SK-N-SH (cell line): ENCODE measurements around the gene NIPA2. TPM values are rescaled to one million over a fixed set of nuclear protein-coding genes. Genes with fewer than 3 reads are reported as not detected.

Experiments
- CTCF ChIA-PET: fragments of 300-600, 350-600 bp; formaldehyde crosslinking; extraction: SDS; loops from one replicate; lab custom pipeline; 2021; lab: Yijun Ruan, JAX
- POLR2A ChIA-PET: fragments of 350-600 bp; sonication (Branson Sonifier 250); formaldehyde crosslinking; extraction: SDS; loops from one replicate; lab custom pipeline; 2020; ENCODE audit warnings: antibody characterized with exemption, inconsistent platforms; lab: Yijun Ruan, JAX
- DNase-seq: peaks from one replicate; pipeline ENCODE4 v3.0.0; 2012
- H2AFZ ChIP-seq: fragments of 200-600 bp; sonication (generic); 2 replicates; pipeline ENCODE4 v1.8.1; 2016; ENCODE audit warnings: antibody characterized with exemption, mild to moderate bottlenecking, low read depth
- H3F3A ChIP-seq: fragments of 200-600 bp; sonication (generic); replicated peaks from 2 replicates; pipeline ENCODE3; 2016; ENCODE audit warnings: antibody characterized with exemption, mild to moderate bottlenecking; ENCODE audit not compliant: insufficient read depth
- H3K27ac ChIP-seq, 2 experiments: fragments of 200-500 bp in 1 of 2; fragments of 200-600 bp in 1 of 2; sonication (Bioruptor generic) in 1 of 2; sonication (generic), shearing (Covaris generic) in 1 of 2; 2 replicates each; pipeline versions ENCODE4 v1.5.1 to v1.6.1; 2014 to 2016; ENCODE audit warnings: low read depth in 2 of 2, inconsistent platforms in 1 of 2, low read length in 1 of 2, mild to moderate bottlenecking in 1 of 2, mixed read lengths in 1 of 2
- H3K27me3 ChIP-seq: fragments of 200-600 bp; sonication (generic), shearing (Covaris generic); 2 replicates; pipeline ENCODE4 v1.6.1; 2016; ENCODE audit warnings: mixed run types; ENCODE audit not compliant: insufficient read depth
- H3K36me3 ChIP-seq, 2 experiments: fragments of 200-500 bp in 1 of 2; fragments of 200-600 bp in 1 of 2; sonication (Bioruptor generic) in 1 of 2; sonication (generic) in 1 of 2; replicated peaks in 1 of 2; 2 replicates each; pipeline versions ENCODE3 to v1.5.1; 2014 to 2016; ENCODE audit warnings: low read length in 1 of 2, mild to moderate bottlenecking in 1 of 2; ENCODE audit not compliant: insufficient read depth in 2 of 2, control insufficient read depth in 1 of 2
- H3K4me1 ChIP-seq, 2 experiments: fragments of 200-500 bp in 1 of 2; fragments of 200-600 bp in 1 of 2; sonication (Bioruptor generic) in 1 of 2; sonication (generic), shearing (Covaris generic) in 1 of 2; 2 replicates each; pipeline versions ENCODE4 v1.5.1 to v1.6.1; 2014 to 2016; ENCODE audit warnings: low read depth in 1 of 2, low read length in 1 of 2, mixed run types in 1 of 2; ENCODE audit not compliant: insufficient read depth in 2 of 2, control insufficient read depth in 1 of 2
- H3K4me2 ChIP-seq: fragments of 200-600 bp; sonication (generic), shearing (Covaris generic); 2 replicates; pipeline ENCODE4 v1.6.1; 2017; ENCODE audit warnings: mixed run types
- H3K4me3 ChIP-seq, 2 experiments: fragments of 200-500 bp in 1 of 2; fragments of 200-600 bp in 1 of 2; sonication (Bioruptor generic) in 1 of 2; sonication (generic), shearing (Covaris generic) in 1 of 2; 2 replicates each; pipeline versions ENCODE4 v1.5.1 to v1.8.1; 2014 to 2016; ENCODE audit warnings: low read depth in 2 of 2, inconsistent platforms in 1 of 2, low read length in 1 of 2, mild to moderate bottlenecking in 1 of 2, mixed read lengths in 1 of 2, moderate library complexity in 1 of 2
- H3K79me2 ChIP-seq: fragments of 200-600 bp; sonication (generic); 2 replicates; pipeline ENCODE4 v1.8.1; 2017; ENCODE audit warnings: mild to moderate bottlenecking; ENCODE audit not compliant: insufficient read depth
- H3K9ac ChIP-seq: fragments of 200-600 bp; sonication (generic); 2 replicates; pipeline ENCODE4 v1.6.1; 2017; ENCODE audit warnings: mixed run types
- H3K9me2 ChIP-seq: fragments of 200-600 bp; sonication (generic); 2 replicates; pipeline ENCODE4 v1.6.1; 2017; ENCODE audit warnings: mixed run types
- H3K9me3 ChIP-seq: fragments of 200-600 bp; sonication (generic); 2 replicates; pipeline ENCODE4 v1.6.1; 2017; ENCODE audit warnings: mixed run types, mild to moderate bottlenecking, moderate library complexity
- H4K20me1 ChIP-seq: fragments of 200-600 bp; sonication (generic); 2 replicates; pipeline ENCODE4 v1.6.1; 2017; ENCODE audit warnings: mild to moderate bottlenecking, mixed run types; ENCODE audit not compliant: insufficient read depth
- ELF1 ChIP-seq: IDR thresholded peaks from 2 replicates; pipeline ENCODE4 v1.4.0; 2012
- EP300 ChIP-seq, 2 experiments: IDR thresholded peaks; 2 replicates each; pipeline versions ENCODE4 v1.4.0 to v1.6.1; 2012; ENCODE audit warnings: borderline replicate concordance in 1 of 2, low read depth in 1 of 2, low read length in 1 of 2
- FOSL2 ChIP-seq: IDR thresholded peaks from 2 replicates; pipeline ENCODE4 v1.4.0; 2012; ENCODE audit warnings: low read depth, mild to moderate bottlenecking, moderate library complexity, borderline replicate concordance
- FOXJ3 ChIP-seq: sonication (generic); formaldehyde crosslinking; IDR thresholded peaks from 2 replicates; pipeline ENCODE4 v1.5.1; 2020; ENCODE audit warnings: mild to moderate bottlenecking, missing genetic modification reagents
- GABPA ChIP-seq: IDR thresholded peaks from 2 replicates; pipeline ENCODE4 v1.4.0; 2012; ENCODE audit warnings: low read depth, mild to moderate bottlenecking
- MAX ChIP-seq: IDR thresholded peaks from 2 replicates; pipeline ENCODE4 v1.4.0; 2012; ENCODE audit warnings: low read depth
- MEF2A ChIP-seq: IDR thresholded peaks from 2 replicates; pipeline ENCODE4 v1.4.0; 2012; ENCODE audit warnings: low read depth, borderline replicate concordance
- RAD21 ChIP-seq: IDR thresholded peaks from 2 replicates; pipeline ENCODE4 v1.6.1; 2012; ENCODE audit warnings: mild to moderate bottlenecking, low read length
- RXRA ChIP-seq: IDR thresholded peaks from 2 replicates; pipeline ENCODE4 v1.4.0; 2012; ENCODE audit warnings: low read depth, mild to moderate bottlenecking, borderline replicate concordance
- SIN3A ChIP-seq: IDR thresholded peaks from 2 replicates; pipeline ENCODE4 v1.6.1; 2012; ENCODE audit warnings: low read depth, mild to moderate bottlenecking, low read length, moderate library complexity, borderline replicate concordance
- SMC3 ChIP-seq: IDR thresholded peaks from 2 replicates; pipeline ENCODE4 v1.6.1; 2012; ENCODE audit warnings: low read depth, low read length, improper control_type of control experiment
- YY1 ChIP-seq: IDR thresholded peaks from 2 replicates; pipeline ENCODE4 v1.4.0; 2012; ENCODE audit warnings: low read depth, mild to moderate bottlenecking
- WGBS: methylation state at CpG from one replicate; pipeline ENCODE4 v1.1.6; 2017; ENCODE audit warnings: low lambda C conversion rate; 5-methylcytosine and 5-hydroxymethylcytosine counted together
- polyA plus RNA-seq, 3 experiments: library from polyadenylated mRNA; depleted of rRNA; stranded (reverse); fragments of >200 nt; gene quantifications; 2 replicates each; pipeline ENCODE4 v1.2.3, GENCODE V29; 2012
- TF ChIP-seq, protein P1 (sequence below): IDR thresholded peaks from 2 replicates; pipeline ENCODE4 v1.4.0; 2012; ENCODE audit warnings: low read depth, borderline replicate concordance
- TF ChIP-seq, protein P2 (sequence below): fragments of 150-350 bp; IDR thresholded peaks from 2 replicates; pipeline ENCODE4 v1.6.1; 2016; ENCODE audit warnings: mild to moderate bottlenecking, low read depth, low read length

The NIPA2 gene
- polyA plus RNA-seq, 1 of the 3 experiments (the other 2 are of a cell fraction): 32.0 TPM

DNA sequence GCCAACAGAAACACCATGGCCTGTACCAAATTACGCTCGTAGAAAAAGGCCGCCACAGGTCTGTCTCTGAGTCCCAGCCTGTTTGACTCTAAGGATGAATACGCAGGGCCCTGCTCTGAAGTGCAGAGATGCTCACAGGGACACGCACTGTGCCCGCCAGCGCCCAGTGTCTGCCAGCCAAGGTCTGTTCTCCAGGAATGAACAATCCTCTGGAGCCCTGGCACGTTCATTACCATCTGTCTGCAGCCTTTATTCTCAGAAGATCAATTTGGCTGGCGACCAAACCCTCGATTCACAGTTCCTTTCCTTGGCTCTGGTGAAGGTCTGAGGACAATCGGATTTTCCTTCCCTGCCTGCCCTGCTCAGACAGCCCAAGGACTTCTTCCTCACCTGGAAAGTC lies 66.3 kb downstream of the NIPA2 start:
- no peak overlapping the region for H2AFZ ChIP-seq
- DNase-seq: no peak
- ChIA-PET CTCF (no interaction called here), POLR2A (no interaction called here)
- no peak overlapping the region for H3K4me2 ChIP-seq
- H3K27me3 ChIP-seq: no peaks in the 10 kb centered on the region
- no peak overlapping the region for H3K9ac ChIP-seq
- peaks cover 21 to 61% of the 10 kb centered on the region in 2 experiments for H3K36me3 ChIP-seq
- no peaks in the 10 kb centered on the region for H3K9me3 ChIP-seq
- no peak overlapping the region for H3K4me3 ChIP-seq
- H3F3A ChIP-seq: no peaks in the 10 kb centered on the region
- H3K9me2 ChIP-seq: no peaks in the 10 kb centered on the region
- H3K27ac ChIP-seq: no peak overlapping the region; a peak in 1 of 4 replicates
- no peaks in the 10 kb centered on the region for H3K79me2 ChIP-seq
- no peaks in the 10 kb centered on the region for H4K20me1 ChIP-seq
- TF ChIP-seq, protein P1, sequence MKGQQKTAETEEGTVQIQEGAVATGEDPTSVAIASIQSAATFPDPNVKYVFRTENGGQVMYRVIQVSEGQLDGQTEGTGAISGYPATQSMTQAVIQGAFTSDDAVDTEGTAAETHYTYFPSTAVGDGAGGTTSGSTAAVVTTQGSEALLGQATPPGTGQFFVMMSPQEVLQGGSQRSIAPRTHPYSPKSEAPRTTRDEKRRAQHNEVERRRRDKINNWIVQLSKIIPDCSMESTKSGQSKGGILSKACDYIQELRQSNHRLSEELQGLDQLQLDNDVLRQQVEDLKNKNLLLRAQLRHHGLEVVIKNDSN: no peak
- TF ChIP-seq GABPA: no peak
- no peak for TF ChIP-seq MAX
- TF ChIP-seq ELF1: no peak
- TF ChIP-seq RXRA: no peak
- no peak for TF ChIP-seq SIN3A
- TF ChIP-seq RAD21: no peak
- TF ChIP-seq YY1: no peak
- TF ChIP-seq EP300 (IDR thresholded peaks at IDR 0.05; ENCODE audit: borderline replicate concordance in 1 of 2, low read depth in 1 of 2, low read length in 1 of 2): no peak
- H3K4me1 ChIP-seq: peaks cover 0 to 8% of the 10 kb centered on the region in 2 experiments; a peak in 1 of 4 replicates
- 86% methylated on average over 9 of the region's 11 CpGs for WGBS

DNA sequence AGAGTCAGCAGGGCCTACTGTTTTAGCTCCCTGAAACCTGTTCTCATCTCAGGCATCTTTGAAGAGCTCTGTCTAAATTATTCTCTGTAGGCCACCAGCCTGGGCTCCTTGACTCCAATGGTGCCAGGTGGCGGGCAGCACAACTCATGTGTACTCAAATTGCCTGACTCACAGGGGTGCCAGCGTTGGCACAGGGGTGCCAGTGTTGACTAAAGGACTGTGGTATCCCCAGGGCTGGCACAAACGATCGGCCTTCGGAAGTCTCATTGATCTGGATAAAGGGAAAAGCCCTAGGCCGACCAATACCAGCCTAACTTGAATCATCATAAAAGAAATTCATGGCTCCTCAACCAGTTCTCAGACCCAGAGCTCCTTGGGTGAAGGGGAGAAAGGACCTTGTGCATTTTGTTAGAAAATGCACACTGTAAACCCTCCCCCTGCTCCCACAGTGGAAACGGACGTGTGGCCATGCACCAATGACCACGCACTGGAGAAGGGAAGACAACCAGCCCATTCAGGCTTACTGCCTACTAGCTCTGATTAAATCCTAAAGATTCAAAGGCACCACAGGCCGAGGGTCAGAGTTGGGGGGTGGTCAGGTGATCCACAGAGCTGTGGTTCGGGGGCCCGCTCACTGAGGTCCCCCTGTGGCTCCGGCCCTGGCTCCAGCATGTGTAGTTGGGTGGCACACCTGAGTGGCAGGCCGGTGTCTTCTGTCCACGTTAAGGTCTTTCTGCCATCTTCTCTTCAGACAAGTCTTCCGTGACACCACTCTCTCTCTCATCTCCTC lies 68.9 kb downstream of the NIPA2 start:
- no peak overlapping the region for H3K4me3 ChIP-seq
- 94% methylated on average over 12 of the region's 16 CpGs for WGBS
- H3K4me1 ChIP-seq: peaks cover 0 to 8% of the 10 kb centered on the region in 2 experiments; a peak in 1 of 4 replicates
- H2AFZ ChIP-seq: no peak overlapping the region
- POLR2A ChIA-PET: no interaction called here
- H3F3A ChIP-seq: no peaks in the 10 kb centered on the region
- no peak overlapping the region for H3K4me2 ChIP-seq
- CTCF ChIA-PET: interaction anchor here (1.1 kb wide), 1 partner anchor 162 kb away, joined by 3 read pairs; no protein-coding TSS in a partner anchor
- H3K79me2 ChIP-seq: no peaks in the 10 kb centered on the region
- no peaks in the 10 kb centered on the region for H3K27me3 ChIP-seq
- H3K9me2 ChIP-seq: no peaks in the 10 kb centered on the region
- no peaks in the 10 kb centered on the region for H3K9me3 ChIP-seq
- no peak overlapping the region for H3K27ac ChIP-seq
- H3K9ac ChIP-seq: no peak overlapping the region
- H4K20me1 ChIP-seq: no peaks in the 10 kb centered on the region
- DNase-seq: no peak
- H3K36me3 ChIP-seq: peaks cover 31 to 68% of the 10 kb centered on the region in 2 experiments
- TF ChIP-seq FOSL2 (no peak), MEF2A (no peak), EP300 (IDR thresholded peaks at IDR 0.05; ENCODE audit: borderline replicate concordance in 1 of 2, low read depth in 1 of 2, low read length in 1 of 2) (no peak), FOXJ3 (no peak), SMC3 (no peak)
- TF ChIP-seq, protein P2, sequence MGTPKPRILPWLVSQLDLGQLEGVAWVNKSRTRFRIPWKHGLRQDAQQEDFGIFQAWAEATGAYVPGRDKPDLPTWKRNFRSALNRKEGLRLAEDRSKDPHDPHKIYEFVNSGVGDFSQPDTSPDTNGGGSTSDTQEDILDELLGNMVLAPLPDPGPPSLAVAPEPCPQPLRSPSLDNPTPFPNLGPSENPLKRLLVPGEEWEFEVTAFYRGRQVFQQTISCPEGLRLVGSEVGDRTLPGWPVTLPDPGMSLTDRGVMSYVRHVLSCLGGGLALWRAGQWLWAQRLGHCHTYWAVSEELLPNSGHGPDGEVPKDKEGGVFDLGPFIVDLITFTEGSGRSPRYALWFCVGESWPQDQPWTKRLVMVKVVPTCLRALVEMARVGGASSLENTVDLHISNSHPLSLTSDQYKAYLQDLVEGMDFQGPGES: no peak
- TF ChIP-seq, all 33 proteins: peak for 0
